Lung (tissue), 12 donors: ENCODE measurements around the gene ITIH3. TPM values are rescaled to one million over a fixed set of nuclear protein-coding genes. Genes with fewer than 3 reads are reported as not detected.
A peak's percentile ranks its signal among the peaks of the same experiment; 100 is the strongest.

ENCODE experiments used
- ATAC-seq: fragments of 200-7000 bp; cut with Tn5 transposase; one replicate; pipeline ENCODE4 v1.9.1; 2020; ENCODE audit warnings: moderate number of reproducible peaks; ENCODE audit not compliant: insufficient read depth, low FRiP score
- DNase-seq, 3 donors: peaks; one replicate each; pipeline ENCODE4 v3.0.0-alpha.2; 2013 to 2017
- H3K27ac ChIP-seq, 2 donors: one replicate each; pipeline ENCODE4 v1.5.1; 2013; ENCODE audit warnings: mild to moderate bottlenecking in 2 of 2, moderate library complexity in 2 of 2, control low read depth in 1 of 2, inconsistent platforms in 1 of 2, low read depth in 1 of 2, low read length in 1 of 2
- H3K27me3 ChIP-seq, 3 donors: one replicate each; pipeline ENCODE4 v1.5.1; 2013; ENCODE audit warnings: low read length in 2 of 3; ENCODE audit not compliant: control insufficient read depth in 3 of 3, insufficient read depth in 3 of 3
- H3K36me3 ChIP-seq, 4 donors: one replicate each; pipeline ENCODE4 v1.5.1; 2013; ENCODE audit warnings: low read length in 4 of 4, mild to moderate bottlenecking in 1 of 4, moderate library complexity in 1 of 4; ENCODE audit not compliant: control insufficient read depth in 4 of 4, insufficient read depth in 4 of 4
- H3K4me1 ChIP-seq, 5 donors: one replicate each; pipeline ENCODE4 v1.5.1; 2013; ENCODE audit warnings: low read length in 5 of 5, mild to moderate bottlenecking in 2 of 5, moderate library complexity in 1 of 5; ENCODE audit not compliant: control insufficient read depth in 5 of 5, insufficient read depth in 5 of 5
- H3K4me3 ChIP-seq: one replicate; pipeline ENCODE4 v1.5.1; 2013; ENCODE audit warnings: mild to moderate bottlenecking, control low read depth, moderate library complexity
- H3K9ac ChIP-seq, 2 donors: one replicate each; pipeline ENCODE4 v1.5.1; 2013; ENCODE audit warnings: low read length in 2 of 2, control low read depth in 1 of 2; ENCODE audit not compliant: insufficient read depth in 1 of 2
- H3K9me3 ChIP-seq, 4 donors: one replicate each; pipeline ENCODE4 v1.5.1; 2013; ENCODE audit warnings: low read length in 3 of 4, mild to moderate bottlenecking in 1 of 4, moderate library complexity in 1 of 4; ENCODE audit not compliant: control insufficient read depth in 4 of 4, insufficient read depth in 3 of 4
- CTCF ChIP-seq: IDR thresholded peaks from 2 replicates; pipeline ENCODE4 v1.5.1; 2012; ENCODE audit warnings: mild to moderate bottlenecking; ENCODE audit errors: control extremely low read depth, extremely low read depth
- WGBS, 2 donors: extraction: QIAGEN DNeasy Blood & Tissue Kit; methylation state at CpG; one replicate each; pipeline ENCODE4 v1.1.7; 2013; 5-methylcytosine and 5-hydroxymethylcytosine counted together
- polyA plus RNA-seq, 2 donors: library from polyadenylated mRNA; stranded (reverse); fragments of 200-250 nt; gene quantifications; one replicate each; pipeline ENCODE4 v1.2.1, GENCODE V29; 2013
- total RNA-seq, 2 donors: library from RNA; depleted of rRNA in 1 of 2; stranded (reverse); fragments of >200 nt in 1 of 2; gene quantifications; one replicate each; pipeline ENCODE4 v1.2.1, GENCODE V29; 2014 to 2021
- donor health status: control.
- donor health status: control.
- donor health status: Bipolar disorder and iron deficiency.
- donor health status: healthy.
- donor health status: DM: yes; HTN: yes; CAD: no.

ITIH3 gene
- total and polyA plus RNA-seq, 4 donors, result 0.54 to 3.2 (median 1.7) TPM

DNA sequence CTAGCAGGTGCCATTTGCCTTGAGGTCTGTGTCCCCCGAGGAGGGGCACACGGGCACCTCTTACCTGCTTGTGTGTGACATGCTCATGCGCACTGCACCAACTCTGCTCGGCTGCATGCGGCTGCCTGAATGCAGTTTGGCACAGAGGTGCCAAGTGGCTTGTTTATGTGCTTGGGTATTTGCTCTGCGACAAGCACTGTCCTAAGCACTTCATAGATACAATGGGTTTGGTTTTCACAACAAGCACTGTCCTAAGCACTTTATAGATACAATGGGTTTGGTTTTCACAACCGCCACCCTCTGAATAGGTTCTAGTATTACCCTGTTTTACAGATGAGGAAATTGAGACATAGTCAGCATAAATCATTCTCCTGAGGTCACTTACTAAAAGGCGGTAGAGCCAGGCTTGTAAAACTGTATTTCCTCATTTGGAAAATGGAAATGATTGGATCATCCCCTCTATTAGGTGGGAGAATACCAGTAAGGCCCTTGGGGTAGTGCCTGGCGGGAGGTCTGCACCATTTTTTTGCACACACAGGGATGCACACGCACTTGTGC is 35.4 kb downstream of the ITIH3 start:
- ATAC-seq, result no peak
- peaks cover 0 to 5% (median 0%) of the 10 kb centered on the region in 4 donors for H3K36me3 ChIP-seq
- no peak overlapping the region for H3K4me3 ChIP-seq
- H3K4me1 ChIP-seq, result peaks cover 0 to 13% (median 3%) of the 10 kb centered on the region in 5 donors
- no peak overlapping the region for H3K9ac ChIP-seq
- H3K9me3 ChIP-seq, result no peaks in the 10 kb centered on the region
- 85 to 89% methylated on average over 10 of the region's 10 CpGs for WGBS, 2 donors
- no peaks in the 10 kb centered on the region for H3K27me3 ChIP-seq
- no peak for DNase-seq
- TF ChIP-seq CTCF, result no peak
- no peak overlapping the region for H3K27ac ChIP-seq

DNA sequence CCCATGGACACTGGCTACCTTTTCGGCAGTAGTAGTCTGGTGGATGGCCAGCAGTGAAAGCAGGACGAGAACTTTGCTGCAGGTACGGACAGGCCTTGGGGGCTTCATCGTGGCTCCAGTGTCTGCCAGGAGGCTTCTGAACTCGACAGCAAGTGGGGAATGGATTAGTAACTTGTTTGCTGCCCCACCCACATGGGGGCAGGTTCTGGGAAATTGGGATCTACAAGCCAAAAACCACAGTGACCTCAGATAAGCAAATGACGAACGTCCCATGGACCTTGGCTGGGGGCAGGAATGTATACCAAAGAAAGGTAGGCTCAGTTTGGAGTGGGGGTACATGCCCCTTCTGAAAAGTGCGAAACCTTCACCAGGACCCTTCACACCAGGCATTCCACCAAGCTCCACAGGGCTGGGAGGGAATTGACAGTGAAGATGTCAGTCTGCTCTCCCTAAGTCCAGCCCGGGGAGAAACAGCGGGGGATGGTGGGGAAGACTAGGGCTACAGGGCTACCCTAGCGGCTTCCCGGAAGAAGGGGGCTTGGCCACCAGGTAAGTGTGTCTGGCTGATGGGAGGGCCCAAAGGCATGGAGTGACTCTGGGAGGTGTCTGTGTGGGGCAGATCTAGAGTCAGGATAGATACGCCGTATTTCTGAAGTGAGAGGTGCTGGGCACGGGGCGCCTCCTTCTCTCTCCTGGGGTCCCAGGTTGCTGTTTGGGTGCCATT is 36.1 kb downstream of the ITIH3 start, which contains the start of gene ITIH4:
Gene ITIH4 (minus strand): TSS at position 138 of the 724 bp plus-strand sequence. CDS start 30 bp downstream, at position 108.
- ATAC-seq (no peak), DNase-seq (no peak)
- Histone ChIP-seq H3K27me3 (no peaks in the 10 kb centered on the region), H3K27ac (no peak within 1 kb of the TSS), H3K36me3 (peaks cover 0 to 12% (median 0%) of the 10 kb centered on the region in 4 donors), H3K9me3 (no peaks in the 10 kb centered on the region), H3K4me3 (no peak within 1 kb of the TSS), H3K4me1 (peaks cover 0 to 17% (median 3%) of the 10 kb centered on the region in 5 donors), H3K9ac (no peak within 1 kb of the TSS)
- no peak for TF ChIP-seq CTCF
- WGBS, 2 donors, result 82 to 87% methylated on average over 16 of the region's 16 CpGs

- H3K27me3 ChIP-seq, result no peaks in the 10 kb centered on the region
- DNase-seq (no peak), ATAC-seq (peak; percentile 21)
- H3K36me3 ChIP-seq, result peaks cover 0 to 15% (median 0%) of the 10 kb centered on the region in 4 donors
- no peak overlapping the region for H3K9ac ChIP-seq
- peaks cover 0 to 20% (median 3%) of the 10 kb centered on the region in 5 donors for H3K4me1 ChIP-seq
- H3K4me3 ChIP-seq, result no peak overlapping the region
- 57 to 62% methylated on average over 21 of the region's 21 CpGs for WGBS, 2 donors
- H3K27ac ChIP-seq, result peak overlapping the region in 1 of 2 donors; percentile 0
- no peaks in the 10 kb centered on the region for H3K9me3 ChIP-seq
- no peak for TF ChIP-seq CTCF
These were observed 37.1 kb downstream of the ITIH3 start for GRCh38 chr3:52831500-52832301.
